Right lobe of liver (tissue), 6 donors: Measurements from ENCODE around the gene CD247. TPM values are rescaled to one million over a fixed set of nuclear protein-coding genes. Genes with fewer than 3 reads are reported as not detected.

Experiments
- ATAC-seq, 4 donors: fragments of 200-7000 bp; cut with Tn5 transposase; one replicate each; pipeline ENCODE4 v1.9.1; 2020; ENCODE audit warnings: mild to moderate bottlenecking in 4 of 4, moderate library complexity in 4 of 4
- DNase-seq, 3 donors: peaks; one replicate each; pipeline ENCODE4 v3.0.0-alpha.2; 2020
- H3K27ac ChIP-seq, 3 donors: fragments of 200-600 bp; one replicate each; pipeline ENCODE4 v1.8.0; 2022
- H3K27me3 ChIP-seq, 2 donors: fragments of 200-600 bp; one replicate each; pipeline ENCODE4 v1.8.0; 2022
- H3K36me3 ChIP-seq, 4 donors: fragments of 200-600 bp; sonication (generic) in 1 of 4; one replicate each; pipeline versions ENCODE4 v1.5.1 to v1.8.0; 2017 to 2022; ENCODE audit warnings: control low read depth in 1 of 4
- H3K4me1 ChIP-seq, 4 donors: fragments of 200-600 bp; sonication (generic) in 1 of 4; one replicate each; pipeline versions ENCODE4 v1.5.1 to v1.8.0; 2017 to 2022; ENCODE audit warnings: control low read depth in 1 of 4
- H3K4me3 ChIP-seq, 3 donors: fragments of 200-600 bp; one replicate each; pipeline ENCODE4 v1.8.0; 2022
- H3K9me3 ChIP-seq, 4 donors: fragments of 200-600 bp; sonication (generic) in 1 of 4; one replicate each; pipeline versions ENCODE4 v1.5.1 to v1.8.0; 2017 to 2022; ENCODE audit warnings: control low read depth in 1 of 4
- POLR2A ChIP-seq: fragments of 450-650 bp; IDR thresholded peaks from one replicate; pipeline ENCODE4 v1.6.1; 2017; ENCODE audit warnings: antibody characterized with exemption, mild to moderate bottlenecking
- WGBS: methylation state at CpG from one replicate; pipeline ENCODE4 v1.1.6; 2018; ENCODE audit warnings: low coverage, low lambda C conversion rate; ENCODE audit not compliant: insufficient coverage; ENCODE audit errors: missing lambda C conversion rate; 5-methylcytosine and 5-hydroxymethylcytosine counted together
- intact Hi-C, 2 donors: fragments of 100-400 bp; cut with DNase I; formaldehyde crosslinking; loops; one replicate each; pipeline versions ENCODE4 v1.11.2 to v1.14.1; 2022
- total RNA-seq, 6 experiments: library from RNA; depleted of rRNA in 2 of 6; stranded (reverse); fragments of >200 nt in 2 of 6; fragmentation: NEBNext Ultra II Directional in 3 of 6; extraction: Animal tissue kit (Norgen Biotek cat#: 25700) in 3 of 6; gene quantifications; one replicate each; pipeline versions ENCODE4 v1.1.0 to v1.2.4, GENCODE V29; 2016 to 2023
- TF ChIP-seq, protein P1 (sequence below), 4 donors: fragments of 200-600 bp in 3 of 4; fragments of 450-650 bp in 1 of 4; IDR thresholded peaks; one replicate each; pipeline versions ENCODE4 v1.5.1 to v1.8.0; 2016 to 2022; ENCODE audit warnings: antibody characterized with exemption in 4 of 4, mild to moderate bottlenecking in 2 of 4
- donor health status: DM: no; HTN: yes; CAD: no.
- donor health status: DM: no; HTN: no; CAD: no.
- donor health status: DM: no; HTN: no; CAD: no.
- donor health status: DM: no; HTN: yes; CAD: no.
- donor health status: DM: no; HTN: yes; CAD: no.

Gene CD247
- total RNA-seq, 6 experiments from 2014 or later = 0.48 to 2.2 (median 0.71) TPM

DNA sequence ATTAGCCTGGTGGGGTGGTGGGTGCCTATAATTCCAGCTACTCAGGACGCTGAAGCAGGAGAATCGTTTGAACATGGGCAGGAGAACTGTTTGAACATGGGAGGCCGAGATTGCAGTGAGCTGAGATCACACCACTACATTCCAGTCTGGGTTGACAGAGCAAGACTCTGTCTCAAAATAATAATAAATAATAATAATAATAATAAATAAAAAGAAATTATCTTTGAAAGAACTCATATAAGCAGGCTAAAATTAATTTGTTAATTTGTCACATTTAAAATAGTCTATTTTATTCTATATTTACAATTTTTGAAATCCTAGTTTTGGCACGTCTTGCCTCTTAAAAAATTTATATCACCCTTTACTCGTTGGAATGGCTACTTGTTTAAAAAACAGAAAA is 27.6 kb downstream of the CD247 start:
- ATAC-seq = no peak
- TF ChIP-seq, protein P1, sequence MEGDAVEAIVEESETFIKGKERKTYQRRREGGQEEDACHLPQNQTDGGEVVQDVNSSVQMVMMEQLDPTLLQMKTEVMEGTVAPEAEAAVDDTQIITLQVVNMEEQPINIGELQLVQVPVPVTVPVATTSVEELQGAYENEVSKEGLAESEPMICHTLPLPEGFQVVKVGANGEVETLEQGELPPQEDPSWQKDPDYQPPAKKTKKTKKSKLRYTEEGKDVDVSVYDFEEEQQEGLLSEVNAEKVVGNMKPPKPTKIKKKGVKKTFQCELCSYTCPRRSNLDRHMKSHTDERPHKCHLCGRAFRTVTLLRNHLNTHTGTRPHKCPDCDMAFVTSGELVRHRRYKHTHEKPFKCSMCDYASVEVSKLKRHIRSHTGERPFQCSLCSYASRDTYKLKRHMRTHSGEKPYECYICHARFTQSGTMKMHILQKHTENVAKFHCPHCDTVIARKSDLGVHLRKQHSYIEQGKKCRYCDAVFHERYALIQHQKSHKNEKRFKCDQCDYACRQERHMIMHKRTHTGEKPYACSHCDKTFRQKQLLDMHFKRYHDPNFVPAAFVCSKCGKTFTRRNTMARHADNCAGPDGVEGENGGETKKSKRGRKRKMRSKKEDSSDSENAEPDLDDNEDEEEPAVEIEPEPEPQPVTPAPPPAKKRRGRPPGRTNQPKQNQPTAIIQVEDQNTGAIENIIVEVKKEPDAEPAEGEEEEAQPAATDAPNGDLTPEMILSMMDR (IDR thresholded peaks at IDR 0.05) = no peak
- TF ChIP-seq POLR2A = no peak
- H3K9me3 ChIP-seq = no peaks in the 10 kb centered on the region
- H3K4me3 ChIP-seq = no peak overlapping the region
- no peaks in the 10 kb centered on the region for H3K27me3 ChIP-seq
- intact Hi-C loops = no loop called here
- no peak for DNase-seq
- 80% methylated on average over 5 of the region's 5 CpGs for WGBS
- no peaks in the 10 kb centered on the region for H3K4me1 ChIP-seq
- H3K36me3 ChIP-seq = no peaks in the 10 kb centered on the region
- no peak overlapping the region for H3K27ac ChIP-seq

DNA sequence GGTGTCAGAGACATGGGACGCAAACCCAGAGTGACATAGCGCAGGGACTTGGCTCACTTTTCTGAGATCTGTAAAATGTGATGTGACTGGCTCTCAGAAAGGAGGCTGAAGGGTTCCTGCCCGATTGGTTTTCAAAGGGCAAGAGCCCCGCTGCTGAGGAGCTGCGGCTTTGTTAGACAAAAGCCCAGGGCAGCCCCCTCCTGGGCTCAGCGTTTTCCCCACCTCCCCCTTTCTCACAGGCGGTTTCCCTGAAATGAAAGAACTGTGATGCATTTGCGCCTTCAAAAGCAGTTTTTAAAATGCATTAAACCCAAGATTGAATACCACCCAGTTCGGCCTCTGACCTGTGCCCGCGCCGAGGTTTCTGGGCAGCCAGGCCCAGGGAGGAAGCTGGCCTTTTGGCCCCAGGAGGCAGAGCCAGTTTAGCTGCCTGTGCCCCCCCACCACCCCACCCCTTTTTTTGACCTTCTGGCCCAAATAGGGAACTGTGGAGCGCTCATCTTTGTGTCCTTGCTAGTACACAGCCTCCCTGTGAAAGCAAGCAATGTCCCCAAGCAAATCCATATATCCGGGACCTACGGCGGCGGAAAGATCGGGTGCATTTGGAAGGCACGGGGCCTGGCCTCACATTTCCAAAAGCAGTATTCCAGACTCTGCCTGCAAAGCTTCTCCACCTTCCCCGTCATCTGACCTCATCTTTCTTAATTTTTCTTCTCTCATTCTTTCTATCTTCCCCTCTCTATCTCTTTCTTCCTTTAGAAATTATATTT is 28.6 kb downstream of the CD247 start:
- no peaks in the 10 kb centered on the region for H3K27me3 ChIP-seq
- intact Hi-C loops = no loop called here
- H3K36me3 ChIP-seq = no peaks in the 10 kb centered on the region
- no peak for ATAC-seq
- no peaks in the 10 kb centered on the region for H3K4me1 ChIP-seq
- WGBS = 66% methylated on average over 13 of the region's 20 CpGs
- H3K27ac ChIP-seq = no peak overlapping the region
- no peaks in the 10 kb centered on the region for H3K9me3 ChIP-seq
- no peak for DNase-seq
- no peak for TF ChIP-seq POLR2A
- TF ChIP-seq, protein P1 (IDR thresholded peaks at IDR 0.05) = no peak
- H3K4me3 ChIP-seq = no peak overlapping the region

DNA sequence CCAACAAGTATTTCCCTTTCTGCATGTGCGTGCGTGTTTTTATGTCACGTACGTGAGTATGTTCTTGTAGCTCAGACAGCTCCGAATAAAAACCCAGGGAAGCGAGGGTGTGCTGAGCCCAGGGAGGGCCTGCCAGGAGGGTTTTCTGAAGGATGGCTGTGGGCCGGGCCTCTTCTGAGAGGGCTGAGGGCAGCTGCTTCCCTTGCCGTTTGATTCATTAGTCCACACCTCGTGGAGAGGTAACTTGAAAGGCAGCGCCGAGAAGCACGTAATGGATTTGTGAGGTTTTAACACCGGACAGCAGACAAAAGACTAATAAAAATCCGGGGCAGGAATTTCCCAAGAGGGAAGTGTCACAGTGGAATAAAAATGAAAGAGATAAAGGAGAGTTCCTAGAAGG is 29.5 kb downstream of the CD247 start:
- Histone ChIP-seq H3K9me3 (no peaks in the 10 kb centered on the region), H3K4me3 (no peak overlapping the region), H3K27me3 (no peaks in the 10 kb centered on the region), H3K27ac (no peak overlapping the region), H3K4me1 (no peaks in the 10 kb centered on the region), H3K36me3 (no peaks in the 10 kb centered on the region)
- DNase-seq = no peak
- no peak for ATAC-seq
- 50% methylated on average over 12 of the region's 14 CpGs for WGBS
- TF ChIP-seq, protein P1 (IDR thresholded peaks at IDR 0.05) = no peak
- TF ChIP-seq POLR2A = no peak
- intact Hi-C loops = no loop called here

GRCh38 chr1:167487614-167488013 is 30.7 kb downstream of the CD247 start:
- no peaks in the 10 kb centered on the region for H3K4me1 ChIP-seq
- TF ChIP-seq, protein P1 (IDR thresholded peaks at IDR 0.05) = no peak
- TF ChIP-seq POLR2A = no peak
- intact Hi-C loops = no loop called here
- no peaks in the 10 kb centered on the region for H3K36me3 ChIP-seq
- DNase-seq = no peak
- H3K27ac ChIP-seq = no peak overlapping the region
- no peaks in the 10 kb centered on the region for H3K9me3 ChIP-seq
- no peaks in the 10 kb centered on the region for H3K27me3 ChIP-seq
- no peak for ATAC-seq
- 69% methylated on average over 3 of the region's 3 CpGs for WGBS
- no peak overlapping the region for H3K4me3 ChIP-seq
